Prostate gland (tissue), 2 donors: ENCODE results near the gene PDE10A.

ENCODE experiments used
- CTCF ChIP-seq, 4 experiments: fragments of 200-600 bp in 2 of 4; fragments of 450-650 bp in 2 of 4; sonication (generic) in 2 of 4; IDR thresholded peaks; 1 replicate in 3 of 4; 2 replicates in 1 of 4; pipeline ENCODE4 v1.5.1; 2016 to 2019; ENCODE audit warnings: antibody characterized with exemption in 4 of 4, mild to moderate bottlenecking in 2 of 4, moderate library complexity in 2 of 4
- POLR2AphosphoS5 ChIP-seq: sonication (generic); formaldehyde crosslinking; IDR thresholded peaks from one replicate; pipeline ENCODE4 v1.6.1; 2017; ENCODE audit warnings: antibody characterized with exemption

GRCh38 chr6:165306955-165307354 is 356.1 kb downstream of the PDE10A start:
- TF ChIP-seq CTCF (IDR thresholded peaks at IDR 0.05): no peak
- TF ChIP-seq POLR2AphosphoS5: no peak
